ENCODE data around the gene NEBL.
"Not testable (repeated sequence)": the region's sequence is repeated elsewhere in the genome, so short reads cannot be mapped to it uniquely, and the experiment has no call there.

NEBL gene, protein sequence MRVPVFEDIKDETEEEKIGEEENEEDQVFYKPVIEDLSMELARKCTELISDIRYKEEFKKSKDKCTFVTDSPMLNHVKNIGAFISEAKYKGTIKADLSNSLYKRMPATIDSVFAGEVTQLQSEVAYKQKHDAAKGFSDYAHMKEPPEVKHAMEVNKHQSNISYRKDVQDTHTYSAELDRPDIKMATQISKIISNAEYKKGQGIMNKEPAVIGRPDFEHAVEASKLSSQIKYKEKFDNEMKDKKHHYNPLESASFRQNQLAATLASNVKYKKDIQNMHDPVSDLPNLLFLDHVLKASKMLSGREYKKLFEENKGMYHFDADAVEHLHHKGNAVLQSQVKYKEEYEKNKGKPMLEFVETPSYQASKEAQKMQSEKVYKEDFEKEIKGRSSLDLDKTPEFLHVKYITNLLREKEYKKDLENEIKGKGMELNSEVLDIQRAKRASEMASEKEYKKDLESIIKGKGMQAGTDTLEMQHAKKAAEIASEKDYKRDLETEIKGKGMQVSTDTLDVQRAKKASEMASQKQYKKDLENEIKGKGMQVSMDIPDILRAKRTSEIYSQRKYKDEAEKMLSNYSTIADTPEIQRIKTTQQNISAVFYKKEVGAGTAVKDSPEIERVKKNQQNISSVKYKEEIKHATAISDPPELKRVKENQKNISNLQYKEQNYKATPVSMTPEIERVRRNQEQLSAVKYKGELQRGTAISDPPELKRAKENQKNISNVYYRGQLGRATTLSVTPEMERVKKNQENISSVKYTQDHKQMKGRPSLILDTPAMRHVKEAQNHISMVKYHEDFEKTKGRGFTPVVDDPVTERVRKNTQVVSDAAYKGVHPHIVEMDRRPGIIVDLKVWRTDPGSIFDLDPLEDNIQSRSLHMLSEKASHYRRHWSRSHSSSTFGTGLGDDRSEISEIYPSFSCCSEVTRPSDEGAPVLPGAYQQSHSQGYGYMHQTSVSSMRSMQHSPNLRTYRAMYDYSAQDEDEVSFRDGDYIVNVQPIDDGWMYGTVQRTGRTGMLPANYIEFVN

DNA sequence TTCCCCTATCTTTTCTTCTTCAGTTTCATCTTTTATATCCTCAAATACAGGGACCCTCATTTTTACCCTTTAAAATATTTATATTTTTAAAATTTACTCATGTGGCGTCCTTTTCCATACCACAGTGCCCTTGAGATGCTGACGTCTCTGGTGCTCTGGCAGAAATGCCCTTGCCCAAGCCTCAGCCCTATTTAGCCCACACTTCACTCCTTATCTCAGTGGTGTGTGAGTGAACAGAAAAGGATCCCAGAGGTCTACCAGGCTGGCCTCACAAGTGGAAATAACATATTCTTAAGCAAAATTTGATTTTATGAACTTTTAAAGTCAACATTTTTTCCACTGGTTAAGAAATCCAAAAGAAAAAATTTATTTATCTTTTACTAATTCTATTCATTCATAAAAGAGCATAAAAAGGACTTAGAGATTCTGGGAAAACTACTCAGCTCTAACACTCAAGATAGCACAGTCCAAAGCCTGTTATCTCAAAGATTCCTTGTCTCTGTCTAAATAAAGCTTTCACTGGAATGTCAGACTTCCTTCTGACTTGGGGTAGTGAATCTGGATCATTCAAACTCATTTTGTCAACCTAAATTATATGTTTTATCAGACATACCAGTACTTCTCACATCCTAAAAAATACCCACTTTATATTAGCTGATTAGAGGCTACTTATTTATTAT is at the start of gene NEBL:
TSS of gene NEBL (minus strand) at position 166 of the 680 bp plus-strand sequence. CDS start at position 60, 106 bp downstream.
- Histone ChIP-seq H3K4me1 (ENCODE audit: control insufficient read depth, insufficient read depth, low read length) (peaks cover 6% of the 10 kb centered on the region), H3K4me3 (ENCODE audit: low read depth, low read length) (no peak within 1 kb of the TSS), H3K36me3 (ENCODE audit: control insufficient read depth, insufficient read depth, low read length) (no peaks in the 10 kb centered on the region), H3K27ac (ENCODE audit: low read depth, low read length) (no peak within 1 kb of the TSS), H3K9me3 (ENCODE audit: control insufficient read depth, insufficient read depth, low read length) (no peaks in the 10 kb centered on the region), H3K9ac (ENCODE audit: low read depth, low read length) (no peak within 1 kb of the TSS), H3K27me3 (ENCODE audit: control insufficient read depth, insufficient read depth, low read length) (no peaks in the 10 kb centered on the region)

DNA sequence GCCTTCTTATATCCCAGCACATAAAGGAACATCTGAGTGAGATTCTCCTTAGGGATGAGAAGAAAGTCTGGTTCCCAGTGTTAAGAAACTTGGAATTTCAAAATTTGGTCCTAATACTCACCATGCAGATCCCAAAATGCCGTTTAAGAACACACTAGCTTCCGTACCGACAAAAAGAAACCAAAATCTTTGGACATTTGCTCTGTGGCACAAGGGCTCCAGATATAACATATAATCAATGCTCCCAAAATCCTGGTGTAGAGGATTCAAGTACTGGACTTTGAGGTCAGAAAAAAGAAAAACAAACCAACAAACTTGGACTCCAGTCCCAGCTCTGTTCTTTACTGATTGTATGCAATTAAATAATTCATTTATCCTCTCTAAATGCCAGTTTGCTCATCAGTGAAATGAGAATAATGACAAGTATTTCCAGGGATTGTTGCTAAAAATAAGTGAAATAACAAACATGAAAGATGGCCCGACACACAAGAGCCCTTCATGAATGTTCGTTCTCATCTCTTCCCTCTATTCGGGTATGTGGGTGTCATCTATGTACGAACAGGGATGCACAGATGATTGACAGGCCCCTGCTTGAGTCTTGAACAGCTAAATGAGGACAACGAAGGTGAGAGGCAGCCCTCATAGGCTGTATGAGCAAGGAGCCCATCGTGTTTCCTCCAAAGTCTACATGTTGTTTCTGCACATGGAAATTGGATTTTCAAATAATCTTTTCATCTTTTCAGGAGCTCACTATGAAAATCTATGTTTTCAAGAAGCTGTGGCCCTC is 48.6 kb upstream of the NEBL start:
- H3K4me3 ChIP-seq (ENCODE audit: low read depth, low read length): no peak overlapping the region
- no peaks in the 10 kb centered on the region for H3K9me3 ChIP-seq (ENCODE audit: control insufficient read depth, insufficient read depth, low read length)
- peaks cover 16% of the 10 kb centered on the region for H3K4me1 ChIP-seq (ENCODE audit: control insufficient read depth, insufficient read depth, low read length)
- no peak overlapping the region for H3K27ac ChIP-seq (ENCODE audit: low read depth, low read length)
- H3K36me3 ChIP-seq (ENCODE audit: control insufficient read depth, insufficient read depth, low read length): no peaks in the 10 kb centered on the region
- no peak overlapping the region for H3K9ac ChIP-seq (ENCODE audit: low read depth, low read length)
- H3K27me3 ChIP-seq (ENCODE audit: control insufficient read depth, insufficient read depth, low read length): no peaks in the 10 kb centered on the region

DNA sequence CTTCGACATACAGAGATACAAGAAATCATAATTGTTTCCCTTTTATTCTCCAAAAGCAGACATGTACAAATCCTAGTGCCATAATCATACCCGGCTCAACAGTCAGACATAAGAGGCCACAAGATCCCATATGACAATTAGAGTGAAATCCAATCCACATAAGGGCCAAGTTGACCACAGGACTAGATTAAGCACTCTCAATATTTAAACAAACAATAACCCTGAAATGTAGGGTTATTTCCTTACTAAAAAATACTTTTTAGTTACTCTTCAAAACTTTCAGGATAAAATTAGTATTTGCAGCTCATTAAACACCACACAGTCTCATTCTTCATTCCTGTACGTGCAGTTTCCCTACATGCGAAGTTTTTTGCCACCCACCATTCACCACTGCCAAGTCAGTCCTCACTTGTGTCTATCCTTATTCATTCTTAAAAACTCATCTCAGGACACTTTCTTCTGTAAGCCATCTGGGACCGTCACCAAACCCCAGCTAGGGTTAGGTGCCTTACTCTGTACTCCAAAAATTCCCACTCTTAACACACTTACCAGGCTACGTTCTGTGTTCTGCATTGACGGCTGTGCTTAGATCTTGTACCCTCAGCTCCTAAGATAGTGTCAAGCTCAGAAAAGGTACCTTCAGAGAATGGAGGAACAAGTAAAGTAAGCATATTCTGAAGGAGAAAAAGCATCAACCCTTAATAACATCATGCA is 47.8 kb upstream of the NEBL start:
- Histone ChIP-seq H3K9ac (ENCODE audit: low read depth, low read length) (no peak overlapping the region), H3K4me1 (ENCODE audit: control insufficient read depth, insufficient read depth, low read length) (peaks cover 15% of the 10 kb centered on the region), H3K9me3 (ENCODE audit: control insufficient read depth, insufficient read depth, low read length) (no peaks in the 10 kb centered on the region), H3K27ac (ENCODE audit: low read depth, low read length) (no peak overlapping the region), H3K36me3 (ENCODE audit: control insufficient read depth, insufficient read depth, low read length) (no peaks in the 10 kb centered on the region), H3K4me3 (ENCODE audit: low read depth, low read length) (no peak overlapping the region), H3K27me3 (ENCODE audit: control insufficient read depth, insufficient read depth, low read length) (no peaks in the 10 kb centered on the region)

DNA sequence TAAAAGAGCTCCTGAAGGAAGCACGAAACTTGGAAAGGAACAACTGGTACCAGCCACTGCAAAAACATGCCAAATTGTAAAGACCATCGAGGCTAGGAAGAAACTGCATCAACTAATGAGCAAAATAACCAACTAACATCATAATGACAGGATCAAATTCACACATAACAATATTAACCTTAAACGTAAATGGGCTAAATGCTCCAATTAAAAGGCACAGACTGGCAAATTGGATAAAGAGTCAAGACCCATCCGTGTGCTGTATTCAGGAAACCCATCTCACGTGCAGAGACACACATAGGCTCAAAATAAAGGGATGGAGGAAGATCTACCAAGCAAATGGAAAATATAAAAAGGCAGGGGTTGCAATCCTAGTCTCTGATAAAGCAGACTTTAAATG is 42.3 kb upstream of the NEBL start:
- not testable (repeated sequence) for H3K36me3 ChIP-seq (ENCODE audit: control insufficient read depth, insufficient read depth, low read length); H3K4me3 ChIP-seq (ENCODE audit: low read depth, low read length); H3K4me1 ChIP-seq (ENCODE audit: control insufficient read depth, insufficient read depth, low read length); H3K27me3 ChIP-seq (ENCODE audit: control insufficient read depth, insufficient read depth, low read length); H3K27ac ChIP-seq (ENCODE audit: low read depth, low read length); H3K9ac ChIP-seq (ENCODE audit: low read depth, low read length); H3K9me3 ChIP-seq (ENCODE audit: control insufficient read depth, insufficient read depth, low read length)

DNA sequence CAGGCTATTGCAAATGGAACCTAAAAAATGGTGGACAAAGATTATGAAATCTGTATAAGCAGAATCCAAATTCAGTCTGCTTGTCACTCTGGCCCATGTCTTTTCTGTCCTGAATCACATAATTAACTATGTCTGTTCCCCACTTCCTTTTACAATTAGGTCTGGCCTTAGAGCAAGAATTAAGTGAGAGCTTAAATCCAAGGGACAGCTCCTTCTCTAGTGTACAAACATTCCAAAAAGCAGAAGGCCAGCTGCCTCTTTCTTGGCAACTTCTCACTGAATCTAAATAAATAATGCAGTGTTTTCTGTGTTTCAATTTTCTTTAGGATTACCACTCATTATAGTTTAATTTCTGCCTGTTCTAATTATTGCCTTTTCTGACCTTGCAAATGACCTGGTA is 39.3 kb upstream of the NEBL start:
- Histone ChIP-seq H3K27me3 (ENCODE audit: control insufficient read depth, insufficient read depth, low read length) (no peaks in the 10 kb centered on the region), H3K36me3 (ENCODE audit: control insufficient read depth, insufficient read depth, low read length) (no peaks in the 10 kb centered on the region), H3K27ac (ENCODE audit: low read depth, low read length) (no peak overlapping the region), H3K9me3 (ENCODE audit: control insufficient read depth, insufficient read depth, low read length) (peaks cover 8% of the 10 kb centered on the region; the same call in 1 of the 2 replicates), H3K9ac (ENCODE audit: low read depth, low read length) (no peak overlapping the region), H3K4me1 (ENCODE audit: control insufficient read depth, insufficient read depth, low read length) (no peaks in the 10 kb centered on the region), H3K4me3 (ENCODE audit: low read depth, low read length) (no peak overlapping the region)

DNA sequence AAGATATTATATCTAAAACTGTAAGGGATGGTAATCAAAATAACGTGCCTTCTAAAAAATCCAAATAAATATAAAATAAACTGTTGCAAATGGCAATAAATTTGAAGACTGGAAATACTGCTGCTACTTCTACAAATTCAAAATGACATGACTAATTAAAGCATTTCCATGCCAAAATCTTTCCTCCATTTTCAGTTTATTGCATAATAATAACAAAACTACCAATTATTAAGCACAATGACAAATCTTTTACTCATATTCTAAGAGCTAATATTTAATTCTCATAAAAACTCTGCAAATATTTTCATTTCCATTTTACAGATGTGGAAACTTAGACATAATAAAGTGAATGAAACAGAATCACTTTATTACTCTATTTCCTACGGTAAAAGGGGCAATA is 38.8 kb upstream of the NEBL start:
- no peaks in the 10 kb centered on the region for H3K4me1 ChIP-seq (ENCODE audit: control insufficient read depth, insufficient read depth, low read length)
- H3K27ac ChIP-seq (ENCODE audit: low read depth, low read length): no peak overlapping the region
- H3K9ac ChIP-seq (ENCODE audit: low read depth, low read length): no peak overlapping the region
- no peaks in the 10 kb centered on the region for H3K27me3 ChIP-seq (ENCODE audit: control insufficient read depth, insufficient read depth, low read length)
- H3K36me3 ChIP-seq (ENCODE audit: control insufficient read depth, insufficient read depth, low read length): no peaks in the 10 kb centered on the region
- no peak overlapping the region for H3K4me3 ChIP-seq (ENCODE audit: low read depth, low read length)
- H3K9me3 ChIP-seq (ENCODE audit: control insufficient read depth, insufficient read depth, low read length): peaks cover 8% of the 10 kb centered on the region; the same call in 1 of the 2 replicates

DNA sequence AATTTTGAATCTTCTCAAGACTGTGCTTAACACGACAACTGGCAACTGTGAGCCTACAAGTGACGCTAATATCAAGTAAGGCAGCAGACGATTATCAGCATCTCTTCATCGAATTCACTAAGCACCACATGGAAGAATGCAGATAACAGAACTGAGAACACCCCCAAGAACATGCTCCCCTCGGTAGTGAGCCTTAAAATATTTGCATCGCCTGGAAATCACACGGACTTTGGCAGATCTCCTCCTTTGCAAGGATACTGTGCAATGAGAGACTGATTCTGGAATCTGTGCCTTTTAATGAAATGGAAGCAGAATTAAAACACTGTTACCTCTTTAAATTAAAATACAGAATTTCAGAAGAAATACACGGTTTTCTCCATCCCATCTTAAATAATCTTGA is 38.2 kb upstream of the NEBL start:
- no peak overlapping the region for H3K27ac ChIP-seq (ENCODE audit: low read depth, low read length)
- no peaks in the 10 kb centered on the region for H3K4me1 ChIP-seq (ENCODE audit: control insufficient read depth, insufficient read depth, low read length)
- no peaks in the 10 kb centered on the region for H3K36me3 ChIP-seq (ENCODE audit: control insufficient read depth, insufficient read depth, low read length)
- no peak overlapping the region for H3K9ac ChIP-seq (ENCODE audit: low read depth, low read length)
- no peaks in the 10 kb centered on the region for H3K27me3 ChIP-seq (ENCODE audit: control insufficient read depth, insufficient read depth, low read length)
- H3K4me3 ChIP-seq (ENCODE audit: low read depth, low read length): no peak overlapping the region
- H3K9me3 ChIP-seq (ENCODE audit: control insufficient read depth, insufficient read depth, low read length): peaks cover 8% of the 10 kb centered on the region; the same call in 1 of the 2 replicates

DNA sequence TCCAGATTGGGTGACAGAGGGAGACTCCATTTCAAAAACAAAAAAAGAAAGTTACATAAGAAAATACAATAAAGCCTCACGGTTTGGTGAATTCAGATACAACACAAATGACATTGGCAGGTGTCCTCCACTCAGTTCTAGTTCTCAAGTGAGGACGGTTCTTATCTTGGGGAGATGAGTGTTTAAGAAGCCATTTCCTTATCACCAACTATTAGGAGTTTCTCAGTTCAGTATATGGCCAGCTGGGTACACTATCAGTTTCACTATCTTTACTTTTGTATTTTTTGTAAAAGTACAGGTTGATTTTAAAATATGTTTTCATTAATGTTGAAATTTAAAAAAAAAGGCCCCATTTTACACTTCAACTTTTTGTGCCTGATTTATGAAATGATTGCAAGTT is 36.6 kb upstream of the NEBL start:
- Histone ChIP-seq H3K9ac (ENCODE audit: low read depth, low read length) (no peak overlapping the region), H3K4me1 (ENCODE audit: control insufficient read depth, insufficient read depth, low read length) (no peaks in the 10 kb centered on the region), H3K27ac (ENCODE audit: low read depth, low read length) (no peak overlapping the region), H3K27me3 (ENCODE audit: control insufficient read depth, insufficient read depth, low read length) (no peaks in the 10 kb centered on the region), H3K36me3 (ENCODE audit: control insufficient read depth, insufficient read depth, low read length) (no peaks in the 10 kb centered on the region), H3K4me3 (ENCODE audit: low read depth, low read length) (no peak overlapping the region), H3K9me3 (ENCODE audit: control insufficient read depth, insufficient read depth, low read length) (peaks cover 8% of the 10 kb centered on the region; the same call in 1 of the 2 replicates)

DNA sequence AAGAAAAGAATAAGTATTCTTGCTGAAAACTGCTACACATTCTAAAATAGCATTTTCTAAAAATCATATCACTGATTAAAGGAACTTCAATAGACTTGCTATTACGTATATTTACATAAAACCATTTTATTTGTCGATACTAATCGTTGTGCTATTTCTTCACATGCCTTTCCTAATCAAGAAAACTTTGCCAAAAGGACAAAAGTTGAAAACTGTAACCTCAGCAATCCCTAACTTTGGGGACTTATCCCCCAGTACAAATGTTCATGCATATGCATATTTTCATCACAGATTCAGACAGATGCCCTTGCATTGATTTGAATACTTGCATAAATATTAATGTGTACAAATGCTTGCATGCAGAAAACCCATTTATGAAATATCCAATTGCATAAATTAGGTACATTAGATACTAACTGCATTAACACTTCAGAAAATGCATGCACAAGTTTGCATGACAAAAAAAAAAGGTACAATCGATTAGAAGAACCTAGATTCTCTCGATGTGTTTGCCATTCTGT is 35.6 kb upstream of the NEBL start:
- no peaks in the 10 kb centered on the region for H3K27me3 ChIP-seq (ENCODE audit: control insufficient read depth, insufficient read depth, low read length)

More for the DNA sequence above, 35.6 kb upstream of the NEBL start:
- H3K27ac ChIP-seq (ENCODE audit: low read depth, low read length): no peak overlapping the region
- H3K9me3 ChIP-seq (ENCODE audit: control insufficient read depth, insufficient read depth, low read length): peaks cover 5% of the 10 kb centered on the region; the same call in 1 of the 2 replicates
- no peaks in the 10 kb centered on the region for H3K4me1 ChIP-seq (ENCODE audit: control insufficient read depth, insufficient read depth, low read length)
- H3K4me3 ChIP-seq (ENCODE audit: low read depth, low read length): no peak overlapping the region
- no peaks in the 10 kb centered on the region for H3K36me3 ChIP-seq (ENCODE audit: control insufficient read depth, insufficient read depth, low read length)
- H3K9ac ChIP-seq (ENCODE audit: low read depth, low read length): no peak overlapping the region
